B cell (primary cell): ENCODE measurements around the gene DSCAML1. TPM values are rescaled to one million over a fixed set of nuclear protein-coding genes. Genes with fewer than 3 reads are reported as not detected.

ENCODE experiments used
- ATAC-seq: fragments of 200-7000 bp; cut with Tn5 transposase; one replicate; pipeline ENCODE4 v1.10.0; 2021; ENCODE audit warnings: low read depth, mild to moderate bottlenecking, moderate number of reproducible peaks, moderate library complexity
- CTCF ChIA-PET: fragments of 350-600 bp; sonication (Branson Sonifier 250); formaldehyde crosslinking; loops from one replicate; lab custom pipeline; 2021; ENCODE audit warnings: antibody characterized with exemption, inconsistent platforms; lab: Charles Lee
- POLR2A ChIA-PET: fragments of 350-600 bp; sonication (Branson Sonifier 250); formaldehyde crosslinking; loops from one replicate; lab custom pipeline; 2021; ENCODE audit warnings: antibody characterized with exemption; lab: Charles Lee
- DNase-seq: peaks from one replicate; pipeline ENCODE4 v3.0.0; 2013
- H2AFZ ChIP-seq: 2 replicates; pipeline ENCODE4 v1.6.1; 2012; ENCODE audit warnings: mild to moderate bottlenecking, low read depth, low read length; ENCODE audit not compliant: insufficient read depth, poor library complexity, severe bottlenecking
- H3K27ac ChIP-seq, 2 donors: 1 replicate in 1 of 2; 2 replicates in 1 of 2; pipeline ENCODE4 v1.5.1; 2012 to 2013; ENCODE audit warnings: low read length in 2 of 2, mild to moderate bottlenecking in 2 of 2, moderate library complexity in 1 of 2
- H3K27me3 ChIP-seq, 4 experiments: fragments of 200-600 bp in 1 of 4; sonication (generic) in 1 of 4; replicated peaks in 1 of 4; 1 replicate in 2 of 4; 2 replicates in 2 of 4; pipeline versions ENCODE4 v1.6.1 to v1.7.0; 2013 to 2016; ENCODE audit warnings: low read length in 3 of 4, mild to moderate bottlenecking in 2 of 4, mixed read lengths in 1 of 4, moderate library complexity in 1 of 4; ENCODE audit not compliant: insufficient read depth in 4 of 4, control insufficient read depth in 3 of 4; ENCODE audit errors: control extremely low read depth in 1 of 4
- H3K36me3 ChIP-seq, 2 experiments: replicated peaks in 1 of 2; 1 replicate in 1 of 2; 2 replicates in 1 of 2; pipeline versions ENCODE4 v1.6.1 to v1.7.1; 2013; ENCODE audit warnings: low read length in 1 of 2; ENCODE audit not compliant: insufficient read depth in 2 of 2, control insufficient read depth in 1 of 2; ENCODE audit errors: control extremely low read depth in 1 of 2, extremely low read depth in 1 of 2
- H3K4me1 ChIP-seq, 2 donors: fragments of 200-600 bp in 1 of 2; sonication (generic) in 1 of 2; 1 replicate in 1 of 2; 2 replicates in 1 of 2; pipeline versions ENCODE4 v1.5.1 to v1.6.1; 2013 to 2017; ENCODE audit warnings: low read length in 2 of 2; ENCODE audit not compliant: control insufficient read depth in 2 of 2, insufficient read depth in 2 of 2
- H3K4me2 ChIP-seq: replicated peaks from 2 replicates; pipeline ENCODE3; 2012; ENCODE audit warnings: mild to moderate bottlenecking, low read depth, low read length; ENCODE audit not compliant: poor library complexity, severe bottlenecking
- H3K4me3 ChIP-seq, 5 experiments: fragments of 200-600 bp in 1 of 5; sonication (generic) in 1 of 5; 1 replicate in 3 of 5; 2 replicates in 2 of 5; pipeline versions ENCODE4 v1.5.1 to v1.7.0; 2011 to 2016; ENCODE audit warnings: low read length in 4 of 5, mild to moderate bottlenecking in 4 of 5, low read depth in 2 of 5, control low read depth in 1 of 5, moderate library complexity in 1 of 5; ENCODE audit not compliant: insufficient read depth in 1 of 5; ENCODE audit errors: control extremely low read depth in 1 of 5, extremely low read depth in 1 of 5
- H3K79me2 ChIP-seq: fragments of 200-600 bp; sonication (generic); one replicate; pipeline ENCODE4 v1.6.0; 2016; ENCODE audit warnings: low read length; ENCODE audit not compliant: control insufficient read depth, insufficient read depth
- H3K9ac ChIP-seq: fragments of 200-600 bp; sonication (generic); 2 replicates; pipeline ENCODE4 v1.6.1; 2017; ENCODE audit warnings: mild to moderate bottlenecking, low read length, moderate library complexity
- H3K9me3 ChIP-seq, 3 donors: one replicate each; pipeline versions ENCODE4 v1.6.1 to v1.7.1; 2013; ENCODE audit warnings: low read length in 2 of 3; ENCODE audit not compliant: control insufficient read depth in 2 of 3, insufficient read depth in 1 of 3; ENCODE audit errors: control extremely low read depth in 1 of 3
- H4K20me1 ChIP-seq: 2 replicates; pipeline ENCODE4 v1.6.0; 2012; ENCODE audit warnings: mild to moderate bottlenecking, low read length; ENCODE audit not compliant: insufficient read depth, control insufficient read depth, poor library complexity, severe bottlenecking
- H3K27ac Mint-ChIP-seq: one replicate; pipeline ENCODE4 v1.8.0; 2021; ENCODE audit warnings: mixed read lengths
- H3K27me3 Mint-ChIP-seq: one replicate; pipeline ENCODE4 v1.8.0; 2021; ENCODE audit warnings: mixed read lengths
- H3K4me1 Mint-ChIP-seq: one replicate; pipeline ENCODE4 v1.8.0; 2021; ENCODE audit warnings: mixed read lengths
- H3K4me3 Mint-ChIP-seq: one replicate; pipeline ENCODE4 v1.8.0; 2021; ENCODE audit warnings: mixed read lengths
- H3K9me3 Mint-ChIP-seq: one replicate; pipeline ENCODE4 v1.8.0; 2022; ENCODE audit warnings: mixed read lengths; ENCODE audit not compliant: insufficient read depth
- EZH2 ChIP-seq: IDR thresholded peaks from 2 replicates; pipeline ENCODE4 v1.6.1; 2012; ENCODE audit warnings: borderline replicate concordance, low read depth, mild to moderate bottlenecking, moderate library complexity, low read length; ENCODE audit not compliant: insufficient read depth, poor library complexity, severe bottlenecking
- WGBS: methylation state at CpG from one replicate; pipeline ENCODE4 v1.1.5; 2013; ENCODE audit warnings: missing lambda C conversion rate; ENCODE audit not compliant: insufficient coverage; 5-methylcytosine and 5-hydroxymethylcytosine counted together
- intact Hi-C: fragments of 100-400 bp; cut with micrococcal nuclease; formaldehyde crosslinking; loops from one replicate; pipeline ENCODE4 v1.10.0; 2022
- polyA plus RNA-seq: library from polyadenylated mRNA; depleted of rRNA; stranded (reverse); fragments of >200 nt; gene quantifications from 2 replicates; pipeline ENCODE4 v1.2.3, GENCODE V29; 2012
- total RNA-seq, 2 donors: library from RNA; stranded (reverse); fragments of 120-200 nt in 1 of 2; gene quantifications; 1 replicate in 1 of 2; 2 replicates in 1 of 2; pipeline versions ENCODE4 v1.2.3 to v1.2.4, GENCODE V29; 2013 to 2022
- TF ChIP-seq, protein P1 (sequence below): fragments of 200-600 bp; IDR thresholded peaks from one replicate; pipeline ENCODE4 v1.8.0; 2022; ENCODE audit warnings: antibody characterized with exemption, mild to moderate bottlenecking

DSCAML1 gene
- total and polyA plus RNA-seq, 2 donors (not counting 1 experiment from before 2014, with no cell fraction given): 1.2 to 6.2 TPM

DNA sequence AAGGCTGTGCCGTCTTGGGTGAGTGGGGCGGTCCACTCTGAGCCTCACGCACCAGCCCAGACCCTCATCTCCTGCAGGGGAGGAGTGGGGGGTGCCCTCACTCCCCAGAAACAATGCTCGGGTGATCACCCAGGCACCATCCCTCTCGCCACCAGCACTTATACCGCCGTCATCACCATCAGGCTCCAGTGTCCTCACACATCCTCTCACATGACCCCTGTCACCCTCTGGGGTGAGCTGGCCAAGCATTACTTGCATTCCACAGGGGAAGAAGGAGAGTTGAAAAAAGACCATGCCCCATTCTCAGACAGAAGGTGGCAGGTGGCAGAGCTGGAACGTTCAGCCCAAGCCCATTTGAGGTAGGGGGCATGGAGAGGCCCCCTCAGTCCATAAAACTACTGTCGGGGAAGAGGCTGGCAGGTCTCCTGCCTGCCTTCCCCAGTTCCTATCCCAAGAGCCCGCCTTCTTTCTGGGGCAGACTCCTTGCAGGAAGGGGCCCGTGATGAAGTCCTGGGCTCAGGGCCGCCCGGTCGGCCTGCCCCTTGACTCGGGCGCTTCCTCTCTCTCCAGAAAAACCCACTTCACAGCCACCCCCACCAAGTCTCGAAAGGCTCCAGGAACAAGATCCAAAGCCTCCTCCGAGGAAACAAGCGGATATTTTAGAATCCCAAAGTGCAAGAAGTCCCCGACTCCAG is 153.3 kb downstream of the DSCAML1 start:
- no peaks in the 10 kb centered on the region for H4K20me1 ChIP-seq
- no peaks in the 10 kb centered on the region for H3K27me3 ChIP-seq
- intact Hi-C loops: no loop called here
- ATAC-seq (no peak), DNase-seq (no peak)
- no peaks in the 10 kb centered on the region for H3K4me1 ChIP-seq
- ChIA-PET POLR2A (no interaction called here), CTCF (no interaction called here)
- H3K36me3 ChIP-seq: no peaks in the 10 kb centered on the region
- peaks cover 0 to 3% (median 0%) of the 10 kb centered on the region in 3 donors for H3K9me3 ChIP-seq
- TF ChIP-seq EZH2: no peak
- TF ChIP-seq, protein P1, sequence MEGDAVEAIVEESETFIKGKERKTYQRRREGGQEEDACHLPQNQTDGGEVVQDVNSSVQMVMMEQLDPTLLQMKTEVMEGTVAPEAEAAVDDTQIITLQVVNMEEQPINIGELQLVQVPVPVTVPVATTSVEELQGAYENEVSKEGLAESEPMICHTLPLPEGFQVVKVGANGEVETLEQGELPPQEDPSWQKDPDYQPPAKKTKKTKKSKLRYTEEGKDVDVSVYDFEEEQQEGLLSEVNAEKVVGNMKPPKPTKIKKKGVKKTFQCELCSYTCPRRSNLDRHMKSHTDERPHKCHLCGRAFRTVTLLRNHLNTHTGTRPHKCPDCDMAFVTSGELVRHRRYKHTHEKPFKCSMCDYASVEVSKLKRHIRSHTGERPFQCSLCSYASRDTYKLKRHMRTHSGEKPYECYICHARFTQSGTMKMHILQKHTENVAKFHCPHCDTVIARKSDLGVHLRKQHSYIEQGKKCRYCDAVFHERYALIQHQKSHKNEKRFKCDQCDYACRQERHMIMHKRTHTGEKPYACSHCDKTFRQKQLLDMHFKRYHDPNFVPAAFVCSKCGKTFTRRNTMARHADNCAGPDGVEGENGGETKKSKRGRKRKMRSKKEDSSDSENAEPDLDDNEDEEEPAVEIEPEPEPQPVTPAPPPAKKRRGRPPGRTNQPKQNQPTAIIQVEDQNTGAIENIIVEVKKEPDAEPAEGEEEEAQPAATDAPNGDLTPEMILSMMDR: no peak
- H3K27ac ChIP-seq: no peak overlapping the region
- no peak overlapping the region for H3K9ac ChIP-seq
- no peaks in the 10 kb centered on the region for H3K4me1 Mint-ChIP-seq
- H3K4me2 ChIP-seq: no peak overlapping the region
- H3K9me3 Mint-ChIP-seq: no peaks in the 10 kb centered on the region
- H2AFZ ChIP-seq: no peak overlapping the region
- no peak overlapping the region for H3K4me3 ChIP-seq
- no peak overlapping the region for H3K27ac Mint-ChIP-seq
- peaks cover 20% of the 10 kb centered on the region for H3K27me3 Mint-ChIP-seq
- WGBS: 83% methylated on average over 11 of the region's 20 CpGs
- H3K4me3 Mint-ChIP-seq: no peak overlapping the region
- H3K79me2 ChIP-seq: no peaks in the 10 kb centered on the region

DNA sequence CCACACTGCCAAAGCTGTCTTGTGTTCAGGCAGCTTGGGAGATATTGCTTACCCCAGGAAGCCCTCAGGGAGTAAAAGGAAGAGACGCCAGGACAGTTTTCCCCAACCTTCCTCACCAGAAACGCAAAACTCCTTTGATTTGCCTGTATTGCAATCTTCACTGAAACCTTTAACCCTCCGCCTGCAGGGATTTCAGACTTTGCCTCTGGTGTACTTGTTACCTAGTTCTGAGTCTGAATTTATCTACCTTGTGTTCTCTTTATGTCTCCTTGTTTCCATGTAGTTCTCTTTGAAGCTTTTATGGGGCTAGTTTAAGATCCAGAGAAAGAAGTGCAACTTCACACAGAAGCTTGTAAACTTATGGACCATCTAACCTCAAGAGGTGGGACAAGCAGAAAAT is 154.2 kb downstream of the DSCAML1 start:
- Histone ChIP-seq H3K79me2 (no peaks in the 10 kb centered on the region), H3K9ac (no peak overlapping the region), H3K9me3 (peaks cover 0 to 5% (median 0%) of the 10 kb centered on the region in 3 donors), H4K20me1 (no peaks in the 10 kb centered on the region), H3K36me3 (no peaks in the 10 kb centered on the region), H3K4me1 (no peaks in the 10 kb centered on the region), H3K4me2 (no peak overlapping the region), H3K27me3 (no peaks in the 10 kb centered on the region), H3K27ac (no peak overlapping the region), H2AFZ (no peak overlapping the region), H3K4me3 (no peak overlapping the region)
- no peak for ATAC-seq
- ChIA-PET POLR2A (no interaction called here), CTCF (no interaction called here)
- no peak for DNase-seq
- Mint-ChIP-seq H3K4me1 (no peaks in the 10 kb centered on the region), H3K4me3 (no peak overlapping the region), H3K27me3 (peaks cover 20% of the 10 kb centered on the region), H3K27ac (no peak overlapping the region), H3K9me3 (no peaks in the 10 kb centered on the region)
- intact Hi-C loops: no loop called here
- TF ChIP-seq EZH2: no peak
- TF ChIP-seq, protein P1: no peak
- no CpG with 5 or more reads among the region's 3 CpGs for WGBS
